ENCODE measurements around the gene CTNNA2.

The CTNNA2 gene

GRCh38 chr2:80154231-80154915 lies 641.5 kb downstream of the CTNNA2 start:
- Histone ChIP-seq H4K8ac (ENCODE audit: low read length) (no peak overlapping the region), H2BK12ac (ENCODE audit: low read length in 2 of 2) (no peak overlapping the region), H3K27me3 (ENCODE audit: control insufficient read depth in 1 of 2, insufficient read depth in 1 of 2, low read length in 2 of 2) (peaks cover 0 to 2% of the 10 kb centered on the region in 2 experiments), H3K23ac (ENCODE audit: low read length in 2 of 2) (no peak overlapping the region), H2BK5ac (ENCODE audit: low read depth, low read length, poor library complexity, severe bottlenecking) (no peak overlapping the region), H3K9me3 (ENCODE audit: control insufficient read depth, low read length) (no peaks in the 10 kb centered on the region), H3K14ac (ENCODE audit: low read length in 2 of 2) (no peak overlapping the region), H3K27ac (ENCODE audit: low read length, poor library complexity, severe bottlenecking) (no peak overlapping the region), H2BK120ac (ENCODE audit: low read depth, low read length) (no peak overlapping the region), H3K79me1 (replicated peaks; ENCODE audit: low read length, poor library complexity, severe bottlenecking) (no peaks in the 10 kb centered on the region), H2AK5ac (ENCODE audit: low read length, severe bottlenecking) (no peak overlapping the region), H3K4me2 (ENCODE audit: low read length, poor library complexity, severe bottlenecking) (no peak overlapping the region), H2BK15ac (ENCODE audit: low read depth, poor library complexity, severe bottlenecking) (no peak overlapping the region), H4K91ac (ENCODE audit: low read length) (no peak overlapping the region), H3K36me3 (ENCODE audit: control insufficient read depth in 1 of 2, insufficient read depth in 2 of 2, low read depth in 1 of 2, low read length in 2 of 2) (no peaks in the 10 kb centered on the region), H3K18ac (ENCODE audit: low read depth in 1 of 2, low read length in 2 of 2) (no peak overlapping the region), H3K9ac (ENCODE audit: low read length) (no peak overlapping the region), H3K4me3 (ENCODE audit: insufficient read depth in 1 of 2, low read depth in 1 of 2, low read length in 2 of 2) (no peak overlapping the region), H3K4ac (ENCODE audit: low read depth in 1 of 2, low read length in 2 of 2) (no peak overlapping the region), H3K4me1 (ENCODE audit: control insufficient read depth, insufficient read depth, low read depth, low read length) (no peaks in the 10 kb centered on the region), H2AFZ (ENCODE audit: low read depth, low read length) (no peak overlapping the region)
- no peak for DNase-seq
- WGBS = 81% methylated on average over 7 of the region's 7 CpGs

GRCh38 chr2:80164375-80164774 lies 651.5 kb downstream of the CTNNA2 start:
- H3K27ac ChIP-seq (ENCODE audit: low read length, poor library complexity, severe bottlenecking) = no peak overlapping the region
- WGBS = no CpG with 5 or more reads among the region's 1 CpG
- no peak overlapping the region for H2AFZ ChIP-seq (ENCODE audit: low read depth, low read length)
- no peak overlapping the region for H2BK12ac ChIP-seq (ENCODE audit: low read length in 2 of 2)
- no peak overlapping the region for H3K23ac ChIP-seq (ENCODE audit: low read length in 2 of 2)
- DNase-seq = no peak
- H4K91ac ChIP-seq (ENCODE audit: low read length) = no peak overlapping the region
- H2AK5ac ChIP-seq (ENCODE audit: low read length, severe bottlenecking) = no peak overlapping the region
- no peak overlapping the region for H4K8ac ChIP-seq (ENCODE audit: low read length)
- no peak overlapping the region for H3K18ac ChIP-seq (ENCODE audit: low read depth in 1 of 2, low read length in 2 of 2)
- H3K79me1 ChIP-seq (replicated peaks; ENCODE audit: low read length, poor library complexity, severe bottlenecking) = no peaks in the 10 kb centered on the region
- no peak overlapping the region for H2BK15ac ChIP-seq (ENCODE audit: low read depth, poor library complexity, severe bottlenecking)
- H2BK5ac ChIP-seq (ENCODE audit: low read depth, low read length, poor library complexity, severe bottlenecking) = no peak overlapping the region
- no peak overlapping the region for H2BK120ac ChIP-seq (ENCODE audit: low read depth, low read length)
- no peaks in the 10 kb centered on the region for H3K4me1 ChIP-seq (ENCODE audit: control insufficient read depth, insufficient read depth, low read depth, low read length)
- no peaks in the 10 kb centered on the region for H3K27me3 ChIP-seq (ENCODE audit: control insufficient read depth in 1 of 2, insufficient read depth in 1 of 2, low read length in 2 of 2)
- H3K14ac ChIP-seq (ENCODE audit: low read length in 2 of 2) = no peak overlapping the region
- no peaks in the 10 kb centered on the region for H3K9me3 ChIP-seq (ENCODE audit: control insufficient read depth, low read length)
- H3K4ac ChIP-seq (ENCODE audit: low read depth in 1 of 2, low read length in 2 of 2) = no peak overlapping the region
- no peaks in the 10 kb centered on the region for H3K36me3 ChIP-seq (ENCODE audit: control insufficient read depth in 1 of 2, insufficient read depth in 2 of 2, low read depth in 1 of 2, low read length in 2 of 2)
- H3K9ac ChIP-seq (ENCODE audit: low read length) = no peak overlapping the region
- no peak overlapping the region for H3K4me2 ChIP-seq (ENCODE audit: low read length, poor library complexity, severe bottlenecking)
- no peak overlapping the region for H3K4me3 ChIP-seq (ENCODE audit: insufficient read depth in 1 of 2, low read depth in 1 of 2, low read length in 2 of 2)

GRCh38 chr2:80166483-80167171 lies 653.8 kb downstream of the CTNNA2 start:
- WGBS = 54% methylated on average over 2 of the region's 3 CpGs

GRCh38 chr2:80167284-80167808 lies 654.5 kb downstream of the CTNNA2 start:
- no peak overlapping the region for H2BK120ac ChIP-seq (ENCODE audit: low read depth, low read length)
- H3K36me3 ChIP-seq (ENCODE audit: control insufficient read depth in 1 of 2, insufficient read depth in 2 of 2, low read depth in 1 of 2, low read length in 2 of 2) = no peaks in the 10 kb centered on the region
- H3K23ac ChIP-seq (ENCODE audit: low read length in 2 of 2) = no peak overlapping the region
- no peaks in the 10 kb centered on the region for H3K27me3 ChIP-seq (ENCODE audit: control insufficient read depth in 1 of 2, insufficient read depth in 1 of 2, low read length in 2 of 2)
- no peaks in the 10 kb centered on the region for H3K9me3 ChIP-seq (ENCODE audit: control insufficient read depth, low read length)
- H2AK5ac ChIP-seq (ENCODE audit: low read length, severe bottlenecking) = no peak overlapping the region
- H3K79me1 ChIP-seq (replicated peaks; ENCODE audit: low read length, poor library complexity, severe bottlenecking) = no peaks in the 10 kb centered on the region
- DNase-seq = no peak
- no peak overlapping the region for H3K4ac ChIP-seq (ENCODE audit: low read depth in 1 of 2, low read length in 2 of 2)
- H3K14ac ChIP-seq (ENCODE audit: low read length in 2 of 2) = no peak overlapping the region
- no peak overlapping the region for H3K4me3 ChIP-seq (ENCODE audit: insufficient read depth in 1 of 2, low read depth in 1 of 2, low read length in 2 of 2)
- no peak overlapping the region for H3K9ac ChIP-seq (ENCODE audit: low read length)
- H2BK12ac ChIP-seq (ENCODE audit: low read length in 2 of 2) = no peak overlapping the region
- no peak overlapping the region for H3K27ac ChIP-seq (ENCODE audit: low read length, poor library complexity, severe bottlenecking)
- H2AFZ ChIP-seq (ENCODE audit: low read depth, low read length) = no peak overlapping the region
- no peak overlapping the region for H3K18ac ChIP-seq (ENCODE audit: low read depth in 1 of 2, low read length in 2 of 2)
- H2BK5ac ChIP-seq (ENCODE audit: low read depth, low read length, poor library complexity, severe bottlenecking) = no peak overlapping the region
- H4K8ac ChIP-seq (ENCODE audit: low read length) = no peak overlapping the region
- H2BK15ac ChIP-seq (ENCODE audit: low read depth, poor library complexity, severe bottlenecking) = no peak overlapping the region
- no peaks in the 10 kb centered on the region for H3K4me1 ChIP-seq (ENCODE audit: control insufficient read depth, insufficient read depth, low read depth, low read length)
- WGBS = no CpG with 5 or more reads among the region's 1 CpG
- H4K91ac ChIP-seq (ENCODE audit: low read length) = no peak overlapping the region
- H3K4me2 ChIP-seq (ENCODE audit: low read length, poor library complexity, severe bottlenecking) = no peak overlapping the region

More at GRCh38 chr2:80166483-80167171, 653.8 kb downstream of the CTNNA2 start:
- DNase-seq = no peak
- H3K79me1 ChIP-seq (replicated peaks; ENCODE audit: low read length, poor library complexity, severe bottlenecking) = no peaks in the 10 kb centered on the region
- no peak overlapping the region for H2BK5ac ChIP-seq (ENCODE audit: low read depth, low read length, poor library complexity, severe bottlenecking)
- H3K18ac ChIP-seq (ENCODE audit: low read depth in 1 of 2, low read length in 2 of 2) = no peak overlapping the region
- H3K27ac ChIP-seq (ENCODE audit: low read length, poor library complexity, severe bottlenecking) = no peak overlapping the region
- H3K4me3 ChIP-seq (ENCODE audit: insufficient read depth in 1 of 2, low read depth in 1 of 2, low read length in 2 of 2) = no peak overlapping the region
- no peak overlapping the region for H3K4me2 ChIP-seq (ENCODE audit: low read length, poor library complexity, severe bottlenecking)
- no peak overlapping the region for H2BK15ac ChIP-seq (ENCODE audit: low read depth, poor library complexity, severe bottlenecking)
- no peaks in the 10 kb centered on the region for H3K4me1 ChIP-seq (ENCODE audit: control insufficient read depth, insufficient read depth, low read depth, low read length)
- no peak overlapping the region for H3K23ac ChIP-seq (ENCODE audit: low read length in 2 of 2)
- no peak overlapping the region for H3K14ac ChIP-seq (ENCODE audit: low read length in 2 of 2)
- H2BK12ac ChIP-seq (ENCODE audit: low read length in 2 of 2) = no peak overlapping the region
- no peak overlapping the region for H2AFZ ChIP-seq (ENCODE audit: low read depth, low read length)
- no peaks in the 10 kb centered on the region for H3K9me3 ChIP-seq (ENCODE audit: control insufficient read depth, low read length)
- H4K8ac ChIP-seq (ENCODE audit: low read length) = no peak overlapping the region
- H3K9ac ChIP-seq (ENCODE audit: low read length) = no peak overlapping the region
- no peak overlapping the region for H4K91ac ChIP-seq (ENCODE audit: low read length)
- no peaks in the 10 kb centered on the region for H3K36me3 ChIP-seq (ENCODE audit: control insufficient read depth in 1 of 2, insufficient read depth in 2 of 2, low read depth in 1 of 2, low read length in 2 of 2)
- no peak overlapping the region for H2BK120ac ChIP-seq (ENCODE audit: low read depth, low read length)
- H3K4ac ChIP-seq (ENCODE audit: low read depth in 1 of 2, low read length in 2 of 2) = no peak overlapping the region
- H3K27me3 ChIP-seq (ENCODE audit: control insufficient read depth in 1 of 2, insufficient read depth in 1 of 2, low read length in 2 of 2) = no peaks in the 10 kb centered on the region
- H2AK5ac ChIP-seq (ENCODE audit: low read length, severe bottlenecking) = no peak overlapping the region
